Thyroid gland (tissue), 4 donors: ENCODE results near the gene AKT1S1.

Experiments
- POLR2A ChIP-seq, 2 donors: fragments of 450-650 bp; IDR thresholded peaks; one replicate each; pipeline ENCODE4 v1.6.1; 2017; ENCODE audit warnings: antibody characterized with exemption in 2 of 2, mild to moderate bottlenecking in 2 of 2, moderate library complexity in 1 of 2
- TF ChIP-seq, protein P1 (sequence below), 6 experiments: fragments of 200-600 bp in 3 of 6; fragments of 450-650 bp in 3 of 6; sonication (generic) in 3 of 6; IDR thresholded peaks; one replicate each; pipeline ENCODE4 v1.5.1; 2016 to 2019; ENCODE audit warnings: antibody characterized with exemption in 6 of 6, mild to moderate bottlenecking in 2 of 6, inconsistent platforms in 1 of 6, moderate library complexity in 1 of 6

DNA sequence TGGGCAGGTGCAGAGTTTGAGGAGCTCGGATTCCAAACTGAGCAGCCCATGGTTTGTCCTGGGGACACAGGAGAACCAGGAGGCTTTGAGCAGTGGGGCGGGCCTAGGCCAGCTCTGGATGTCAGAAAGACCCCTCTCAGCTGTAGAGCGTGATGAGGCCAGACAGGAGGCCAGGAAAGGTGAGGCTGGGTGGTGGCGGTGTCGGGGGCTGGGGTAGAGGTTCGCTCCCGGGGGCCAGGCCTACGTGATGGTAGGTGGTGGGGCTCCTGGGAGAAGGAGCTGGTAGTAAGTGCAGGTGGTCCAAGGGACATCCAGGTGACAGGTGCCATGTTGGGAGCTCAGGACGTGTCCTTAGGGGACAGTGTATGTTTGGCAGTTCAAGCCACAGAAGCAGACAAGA is 39.7 kb downstream of the AKT1S1 start:
- TF ChIP-seq POLR2A (IDR thresholded peaks at IDR 0.05): no peak
- TF ChIP-seq, protein P1, sequence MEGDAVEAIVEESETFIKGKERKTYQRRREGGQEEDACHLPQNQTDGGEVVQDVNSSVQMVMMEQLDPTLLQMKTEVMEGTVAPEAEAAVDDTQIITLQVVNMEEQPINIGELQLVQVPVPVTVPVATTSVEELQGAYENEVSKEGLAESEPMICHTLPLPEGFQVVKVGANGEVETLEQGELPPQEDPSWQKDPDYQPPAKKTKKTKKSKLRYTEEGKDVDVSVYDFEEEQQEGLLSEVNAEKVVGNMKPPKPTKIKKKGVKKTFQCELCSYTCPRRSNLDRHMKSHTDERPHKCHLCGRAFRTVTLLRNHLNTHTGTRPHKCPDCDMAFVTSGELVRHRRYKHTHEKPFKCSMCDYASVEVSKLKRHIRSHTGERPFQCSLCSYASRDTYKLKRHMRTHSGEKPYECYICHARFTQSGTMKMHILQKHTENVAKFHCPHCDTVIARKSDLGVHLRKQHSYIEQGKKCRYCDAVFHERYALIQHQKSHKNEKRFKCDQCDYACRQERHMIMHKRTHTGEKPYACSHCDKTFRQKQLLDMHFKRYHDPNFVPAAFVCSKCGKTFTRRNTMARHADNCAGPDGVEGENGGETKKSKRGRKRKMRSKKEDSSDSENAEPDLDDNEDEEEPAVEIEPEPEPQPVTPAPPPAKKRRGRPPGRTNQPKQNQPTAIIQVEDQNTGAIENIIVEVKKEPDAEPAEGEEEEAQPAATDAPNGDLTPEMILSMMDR (IDR thresholded peaks at IDR 0.05): no peak
